Iris pigment epithelial cell (primary cell): Measurements from ENCODE around the gene AP1G2.
"Not testable (repeated sequence)": the region's sequence is repeated elsewhere in the genome, so short reads cannot be mapped to it uniquely, and the experiment has no call there.

Experiments used
- DNase-seq: peaks from one replicate; pipeline ENCODE4 v3.0.0-alpha.2; 2011; ENCODE audit warnings: low read depth

AP1G2 gene

DNA sequence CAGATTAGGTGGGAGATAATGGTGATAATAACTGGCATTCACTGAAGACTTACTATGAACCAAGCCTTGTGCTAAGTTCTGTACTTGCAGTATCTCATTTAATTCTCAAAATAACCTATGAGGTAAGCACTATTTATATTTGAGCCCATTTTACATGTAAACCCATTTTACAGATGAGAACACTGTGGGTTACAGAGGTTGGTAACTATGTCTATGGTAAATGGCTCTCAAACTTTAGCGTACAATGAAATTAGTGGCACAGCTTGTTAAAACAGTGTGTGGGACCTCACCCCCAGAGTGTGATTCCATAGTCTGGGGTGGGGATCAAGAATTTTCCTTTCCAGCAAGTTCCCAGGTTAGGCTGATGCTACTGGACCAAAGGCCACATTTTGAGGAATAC lies 33.2 kb upstream of the AP1G2 start:
- DNase-seq: no peak

DNA sequence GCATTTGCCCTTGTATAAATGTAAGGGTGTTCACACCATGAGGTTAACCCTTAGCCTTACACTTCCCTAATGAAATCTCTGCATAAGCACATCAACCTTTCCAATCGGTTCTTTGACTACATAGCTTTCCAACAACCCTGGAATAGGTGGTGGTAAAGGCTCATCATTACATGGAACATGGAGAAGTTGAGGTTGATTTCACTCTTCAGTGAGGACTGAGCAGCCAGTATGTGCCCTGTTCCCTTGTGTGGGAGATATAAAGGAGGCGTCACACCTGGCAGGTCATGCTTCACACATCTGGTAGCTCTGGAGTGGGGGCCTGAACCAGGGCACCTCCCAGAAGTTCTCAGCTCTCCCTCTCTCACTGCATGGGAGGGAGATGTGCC lies 32.7 kb upstream of the AP1G2 start:
- no peak for DNase-seq

- DNase-seq: not testable (repeated sequence)
Observed at GRCh38 chr14:23594191-23594590, 26.6 kb upstream of the AP1G2 start.

DNA sequence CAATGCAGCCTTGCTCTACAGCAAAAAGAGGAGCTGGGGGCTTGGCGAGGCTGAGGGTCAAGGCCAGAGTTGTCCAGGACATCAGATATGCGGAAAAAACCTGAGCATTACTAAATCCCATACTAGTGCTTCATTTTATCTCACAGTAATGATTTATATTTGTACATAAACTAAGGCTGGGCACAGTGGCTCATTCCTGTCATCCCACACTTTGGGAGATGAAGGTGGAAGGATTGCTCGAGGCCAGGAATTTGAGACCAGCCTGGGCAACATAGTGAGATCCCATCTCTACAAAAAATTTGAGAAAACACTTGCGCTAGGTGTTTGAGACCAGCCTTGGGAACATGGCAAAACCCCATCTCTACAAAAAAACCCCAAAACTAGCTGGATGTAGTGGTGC lies 22.6 kb upstream of the AP1G2 start:
- DNase-seq: no peak

GRCh38 chr14:23589606-23590005 lies 22.0 kb upstream of the AP1G2 start:
- no peak for DNase-seq

GRCh38 chr14:23588884-23589598 lies 21.4 kb upstream of the AP1G2 start:
- DNase-seq: peak; percentile 87

DNA sequence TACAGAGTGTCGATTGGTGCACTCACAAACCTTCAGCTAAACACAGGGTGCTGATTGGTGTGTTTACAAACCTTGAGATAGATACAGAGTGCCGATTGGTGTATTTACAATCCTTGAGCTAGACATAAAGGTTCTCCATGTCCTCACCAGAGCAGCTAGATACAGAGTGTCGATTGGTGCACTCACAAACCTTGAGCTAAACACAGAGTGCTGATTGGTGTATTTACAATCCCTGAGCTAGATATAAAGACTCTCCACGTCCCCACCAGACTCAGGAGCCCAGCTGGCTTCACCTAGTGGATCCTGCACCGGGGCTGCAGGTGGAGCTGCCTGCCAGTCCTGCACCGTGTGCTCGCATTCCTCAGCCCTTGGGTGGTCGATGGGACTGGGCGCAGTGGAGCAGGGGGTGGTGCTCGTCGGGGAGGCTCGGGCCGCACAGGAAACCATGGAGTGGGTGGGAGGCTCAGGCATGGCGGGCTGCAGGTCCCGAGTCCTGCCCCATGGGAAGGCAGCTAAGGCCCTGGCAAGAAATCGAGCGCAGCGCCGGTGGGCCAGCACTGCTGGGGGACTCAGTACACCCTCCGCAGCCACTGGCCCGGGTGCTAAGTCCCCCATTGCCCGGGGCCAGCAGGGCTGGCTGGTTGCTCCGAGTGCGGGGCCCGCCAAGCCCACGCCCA lies 17.1 kb upstream of the AP1G2 start:
- DNase-seq: not testable (repeated sequence)

DNA sequence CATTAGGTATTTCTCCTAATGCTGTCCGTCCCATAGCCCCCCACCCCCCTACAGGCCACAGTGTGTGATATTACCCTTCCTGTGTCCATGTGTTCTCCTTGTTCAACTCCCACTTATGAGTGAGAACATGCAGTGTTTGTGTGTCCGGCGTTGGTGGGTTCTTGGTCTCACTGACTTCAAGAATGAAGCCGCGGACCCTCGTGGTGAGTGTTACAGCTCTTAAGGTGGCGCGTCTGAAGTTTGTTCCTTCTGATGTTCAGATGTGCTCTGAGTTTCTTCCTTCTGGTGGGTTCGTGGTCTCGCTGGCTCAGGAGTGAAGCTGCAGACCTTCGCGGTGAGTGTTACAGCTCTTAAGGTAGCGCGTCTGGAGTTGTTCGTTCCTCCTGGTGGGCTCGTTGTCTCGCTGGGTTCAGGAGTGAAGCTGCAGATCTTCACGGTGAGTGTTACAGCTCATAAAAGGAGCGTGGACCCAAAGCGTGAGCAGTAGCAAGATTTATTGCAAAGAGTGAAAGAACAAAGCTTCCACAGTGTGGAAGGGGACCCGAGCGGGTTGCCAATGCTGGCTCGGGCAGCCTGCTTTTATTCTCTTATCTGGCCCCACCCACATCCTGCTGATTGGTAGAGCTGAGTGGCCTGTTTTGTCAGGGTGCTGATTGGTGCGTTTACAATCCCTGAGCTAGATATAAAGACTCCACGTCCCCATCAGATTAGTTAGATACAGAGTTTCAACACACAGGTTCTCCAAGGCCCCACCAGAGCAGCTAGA lies 16.4 kb upstream of the AP1G2 start:
- DNase-seq: not testable (repeated sequence)

- DNase-seq: no peak
Observed at GRCh38 chr14:23582906-23583760, 15.5 kb upstream of the AP1G2 start.

DNA sequence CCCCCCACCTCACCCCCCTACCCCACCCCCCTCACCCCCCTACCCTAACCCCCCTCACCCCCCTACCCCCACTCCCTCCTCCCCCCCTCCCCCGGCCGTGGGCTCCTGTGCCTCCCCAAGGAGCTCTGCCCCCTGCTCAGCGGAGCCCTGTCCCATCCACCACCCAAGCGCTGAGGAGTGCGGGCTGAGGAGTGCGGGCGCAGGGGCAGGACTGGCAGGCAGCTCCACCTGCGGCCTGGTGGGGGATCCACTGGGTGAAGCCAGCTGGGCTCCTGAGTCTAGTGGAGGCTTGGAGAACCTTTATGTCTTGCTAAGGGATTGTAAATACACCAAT lies 13.3 kb upstream of the AP1G2 start:
- DNase-seq: no peak

GRCh38 chr14:23580152-23580926 lies 12.7 kb upstream of the AP1G2 start:
- DNase-seq: no peak

- no peak for DNase-seq
Observed at GRCh38 chr14:23579739-23580138, 12.1 kb upstream of the AP1G2 start.

DNA sequence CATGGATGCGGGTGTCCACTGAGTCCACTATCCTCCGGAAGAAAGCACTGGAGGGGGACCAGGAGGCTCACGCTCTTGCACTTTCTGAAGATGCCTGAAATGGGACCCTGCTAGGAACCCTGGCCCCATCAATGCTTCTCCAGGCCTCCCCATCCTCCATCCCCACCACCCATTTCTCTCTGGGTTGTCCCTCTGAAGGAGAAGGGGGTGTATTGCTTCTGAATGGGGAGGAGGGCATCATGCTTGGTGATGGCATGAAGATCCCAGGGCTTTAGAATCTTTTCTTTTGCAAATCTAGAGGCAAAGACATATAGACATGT lies 11.7 kb upstream of the AP1G2 start:
- DNase-seq: no peak

DNA sequence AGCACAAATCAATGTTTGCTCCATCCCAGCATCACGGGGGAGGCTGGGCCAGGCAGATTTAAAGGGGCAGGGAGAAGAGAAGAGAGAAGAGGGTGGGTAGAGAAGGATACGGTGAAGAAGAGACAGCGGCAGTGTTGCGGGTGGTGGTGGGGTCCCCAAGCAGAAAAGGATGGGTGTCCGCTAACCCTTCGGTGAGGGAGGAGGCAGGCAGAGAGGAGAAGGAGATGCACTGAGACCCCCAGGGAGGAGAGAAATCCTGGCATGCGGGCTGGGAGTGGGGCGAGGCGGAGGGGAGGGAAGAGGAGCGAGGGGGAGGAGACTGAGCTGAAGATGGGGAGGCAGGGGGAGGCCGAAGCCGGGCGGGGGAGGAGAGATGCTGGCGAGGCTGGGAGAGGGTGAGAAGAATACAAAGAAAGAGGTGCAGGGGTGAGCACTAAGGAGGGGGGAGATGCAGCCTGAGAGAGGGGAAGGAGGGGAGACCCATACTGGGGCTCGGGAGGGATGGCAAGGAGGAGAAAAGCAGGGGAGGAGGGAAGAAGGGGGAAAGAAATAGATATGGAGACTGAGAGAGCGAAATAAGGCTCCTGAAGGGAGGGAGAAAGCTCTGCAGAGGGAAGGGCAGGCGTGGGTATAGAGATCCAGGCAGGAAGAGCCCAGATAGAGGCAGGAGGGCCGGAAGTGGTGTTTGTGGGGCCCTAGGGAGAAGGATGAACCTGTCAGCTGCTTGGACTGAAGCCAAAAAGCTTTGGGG lies 11.1 kb upstream of the AP1G2 start, which contains the start of gene JPH4:
Gene JPH4, minus strand, starts transcription at position 231 of the 751 bp plus-strand sequence. CDS start 1,337 bp downstream, outside the sequence.
- DNase-seq: no peak

DNA sequence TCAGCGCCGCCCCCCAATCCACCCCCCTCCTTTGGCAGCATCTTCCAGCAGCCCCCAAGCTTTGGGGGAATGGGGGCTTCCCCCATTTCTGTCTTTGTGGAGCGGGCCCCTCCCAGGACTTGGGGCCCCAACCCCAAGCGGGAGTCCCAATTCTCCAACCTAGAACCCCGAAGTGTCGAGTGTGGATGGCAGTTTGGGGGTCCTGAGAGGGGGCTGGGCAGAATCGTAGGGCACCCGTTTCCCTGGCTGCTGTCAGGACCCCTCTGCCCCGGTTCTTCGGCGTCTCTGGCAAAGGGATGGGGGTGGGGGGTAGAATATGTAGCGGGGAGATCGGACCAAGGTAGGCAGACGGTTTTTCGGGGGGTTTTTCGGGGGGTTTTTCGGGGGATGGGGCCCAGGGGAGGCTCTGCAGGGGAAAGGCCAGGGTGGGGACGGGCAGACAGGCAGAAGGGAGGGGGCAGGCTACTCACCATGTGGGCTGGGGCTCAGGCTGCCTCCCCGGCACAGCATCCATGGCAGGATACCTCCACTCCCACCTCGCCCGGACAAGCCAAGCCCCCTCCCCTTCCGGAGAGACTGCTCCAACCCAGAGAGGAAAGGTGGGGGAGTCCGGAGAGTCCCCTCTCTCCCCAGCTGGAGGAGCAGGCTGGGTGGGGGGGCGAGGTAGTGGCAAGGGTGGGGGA lies 10.3 kb upstream of the AP1G2 start:
- DNase-seq: no peak

- DNase-seq: no peak
Observed at GRCh38 chr14:23577004-23577681, 9.6 kb upstream of the AP1G2 start.

DNA sequence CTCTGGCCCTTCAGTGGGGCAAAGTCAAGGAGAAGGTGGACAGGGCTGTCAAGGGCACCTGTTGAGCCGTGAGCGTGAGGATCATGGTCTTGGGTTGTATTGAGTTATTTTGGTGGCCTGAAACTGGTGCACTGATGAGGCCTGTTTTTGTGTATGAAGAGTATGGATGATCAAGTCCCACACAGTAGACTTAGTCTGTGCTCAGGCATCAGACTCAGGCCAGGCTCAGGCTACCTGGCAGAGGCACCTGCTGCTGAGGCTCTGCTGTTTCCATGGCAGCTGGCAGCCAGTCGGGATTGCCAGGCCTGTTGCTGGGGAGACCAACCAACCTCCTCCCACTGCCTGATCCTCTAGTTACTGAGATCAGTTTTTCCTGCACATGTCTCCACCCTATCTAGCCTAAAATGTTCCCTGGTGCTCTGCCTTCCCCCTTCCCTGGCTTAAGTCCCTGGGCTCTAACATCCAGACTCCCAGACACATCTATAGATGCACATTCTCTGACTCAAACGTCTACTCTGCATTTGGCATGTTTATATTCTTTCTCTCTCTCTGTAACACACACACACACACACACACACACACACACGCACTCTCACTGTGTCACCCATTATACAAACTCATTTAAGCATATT lies 5.9 kb upstream of the AP1G2 start:
- no peak for DNase-seq

- no peak for DNase-seq
Observed at GRCh38 chr14:23572836-23573235, 5.2 kb upstream of the AP1G2 start.

DNA sequence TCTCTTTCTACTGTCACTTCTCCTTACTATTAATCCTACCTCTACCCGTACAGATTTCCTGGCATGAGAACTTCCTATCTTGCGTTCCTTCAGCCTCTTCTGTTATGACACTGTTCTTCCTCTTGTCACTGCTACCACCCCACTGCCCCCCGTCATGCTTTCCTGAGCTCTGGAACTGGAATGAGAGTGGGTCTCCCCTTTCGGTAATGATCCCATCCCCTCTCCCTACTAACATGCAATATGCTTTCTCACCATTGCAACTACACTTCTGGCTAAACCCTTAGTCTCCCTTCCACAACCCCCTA lies 4.9 kb upstream of the AP1G2 start:
- DNase-seq: no peak
